ENCODE results near the gene FGFBP2. TPM values are rescaled to one million over a fixed set of nuclear protein-coding genes. Genes with fewer than 3 reads are reported as not detected.

The FGFBP2 gene
- total RNA-seq, 3 donors from 2014 or later (not counting 1 experiment from before 2014, with no cell fraction given): 644 to 736 (median 713) TPM

GRCh38 chr4:15955670-15956069 is 7.3 kb downstream of the FGFBP2 start:
- DNase-seq (peak in 1 of 2 donors; percentile 8), ATAC-seq (no peak)
- TF ChIP-seq CTCF (IDR thresholded peaks at IDR 0.05): no peak
- WGBS (ENCODE audit: insufficient coverage): 80% methylated on average over 3 of the region's 3 CpGs
- no peaks in the 10 kb centered on the region for H3K9me3 Mint-ChIP-seq
- peak overlapping the region in 1 of 2 donors; percentile 83 for H3K27ac Mint-ChIP-seq
- Histone ChIP-seq H3K36me3 (ENCODE audit: control insufficient read depth, insufficient read depth, low read length) (no peaks in the 10 kb centered on the region), H3K4me1 (ENCODE audit: control insufficient read depth, insufficient read depth, low read length) (peaks cover 16% of the 10 kb centered on the region), H3K27me3 (ENCODE audit: control insufficient read depth, insufficient read depth, low read length) (no peaks in the 10 kb centered on the region), H3K27ac (ENCODE audit: low read length) (no peak overlapping the region), H3K9me3 (ENCODE audit: control insufficient read depth, insufficient read depth, low read length) (no peaks in the 10 kb centered on the region), H3K4me3 (ENCODE audit: low read length) (no peak overlapping the region)
- intact Hi-C loops (cut with micrococcal nuclease): loop anchor here (1.0 kb wide), 5 partner anchors 46 to 724 kb away; no protein-coding TSS in a partner anchor
- H3K27me3 Mint-ChIP-seq (ENCODE audit: low read depth in 2 of 2): no peaks in the 10 kb centered on the region
- H3K4me1 Mint-ChIP-seq: peaks cover 38 to 48% of the 10 kb centered on the region in 2 donors
- H3K36me3 Mint-ChIP-seq: peaks cover 23% of the 10 kb centered on the region
- no peak overlapping the region for H3K4me3 Mint-ChIP-seq

GRCh38 chr4:15953625-15954024 is 9.3 kb downstream of the FGFBP2 start:
- no peak for DNase-seq
- H3K27ac Mint-ChIP-seq: no peak overlapping the region
- Histone ChIP-seq H3K27ac (ENCODE audit: low read length) (no peak overlapping the region), H3K4me3 (ENCODE audit: low read length) (no peak overlapping the region), H3K36me3 (ENCODE audit: control insufficient read depth, insufficient read depth, low read length) (no peaks in the 10 kb centered on the region), H3K4me1 (ENCODE audit: control insufficient read depth, insufficient read depth, low read length) (peaks cover 10% of the 10 kb centered on the region), H3K9me3 (ENCODE audit: control insufficient read depth, insufficient read depth, low read length) (no peaks in the 10 kb centered on the region), H3K27me3 (ENCODE audit: control insufficient read depth, insufficient read depth, low read length) (no peaks in the 10 kb centered on the region)
- H3K4me1 Mint-ChIP-seq: peaks cover 20 to 30% of the 10 kb centered on the region in 2 donors
- WGBS (ENCODE audit: insufficient coverage): 98% methylated on average over 5 of the region's 5 CpGs
- no peak overlapping the region for H3K4me3 Mint-ChIP-seq
- H3K36me3 Mint-ChIP-seq: peaks cover 14% of the 10 kb centered on the region
- intact Hi-C loops (cut with micrococcal nuclease): no loop called here
- no peak for TF ChIP-seq CTCF (IDR thresholded peaks at IDR 0.05)
- no peaks in the 10 kb centered on the region for H3K27me3 Mint-ChIP-seq (ENCODE audit: low read depth in 2 of 2)
- no peaks in the 10 kb centered on the region for H3K9me3 Mint-ChIP-seq
- no peak for ATAC-seq

- DNase-seq (no peak), ATAC-seq (no peak)
- Mint-ChIP-seq H3K27me3 (ENCODE audit: low read depth in 2 of 2) (no peaks in the 10 kb centered on the region), H3K4me3 (no peak overlapping the region), H3K36me3 (peaks cover 14% of the 10 kb centered on the region), H3K27ac (peak overlapping the region; percentile 14 to 59), H3K9me3 (no peaks in the 10 kb centered on the region), H3K4me1 (peaks cover 15 to 25% of the 10 kb centered on the region in 2 donors)
- intact Hi-C loops (cut with micrococcal nuclease): no loop called here
- no peaks in the 10 kb centered on the region for H3K27me3 ChIP-seq (ENCODE audit: control insufficient read depth, insufficient read depth, low read length)
- no peaks in the 10 kb centered on the region for H3K9me3 ChIP-seq (ENCODE audit: control insufficient read depth, insufficient read depth, low read length)
- H3K4me3 ChIP-seq (ENCODE audit: low read length): no peak overlapping the region
- no peaks in the 10 kb centered on the region for H3K36me3 ChIP-seq (ENCODE audit: control insufficient read depth, insufficient read depth, low read length)
- no peak for TF ChIP-seq CTCF (IDR thresholded peaks at IDR 0.05)
- no peak overlapping the region for H3K27ac ChIP-seq (ENCODE audit: low read length)
- H3K4me1 ChIP-seq (ENCODE audit: control insufficient read depth, insufficient read depth, low read length): peaks cover 10% of the 10 kb centered on the region
These were observed 11.2 kb downstream of the FGFBP2 start for GRCh38 chr4:15951781-15952180.

- DNase-seq (no peak), ATAC-seq (no peak)
- Histone ChIP-seq H3K9me3 (ENCODE audit: control insufficient read depth, insufficient read depth, low read length) (no peaks in the 10 kb centered on the region), H3K27me3 (ENCODE audit: control insufficient read depth, insufficient read depth, low read length) (no peaks in the 10 kb centered on the region), H3K27ac (ENCODE audit: low read length) (no peak overlapping the region), H3K36me3 (ENCODE audit: control insufficient read depth, insufficient read depth, low read length) (no peaks in the 10 kb centered on the region), H3K4me1 (ENCODE audit: control insufficient read depth, insufficient read depth, low read length) (peaks cover 5% of the 10 kb centered on the region), H3K4me3 (ENCODE audit: low read length) (no peak overlapping the region)
- H3K4me3 Mint-ChIP-seq: no peak overlapping the region
- H3K36me3 Mint-ChIP-seq: no peaks in the 10 kb centered on the region
- H3K27ac Mint-ChIP-seq: no peak overlapping the region
- TF ChIP-seq CTCF (IDR thresholded peaks at IDR 0.05): no peak
- no peaks in the 10 kb centered on the region for H3K27me3 Mint-ChIP-seq (ENCODE audit: low read depth in 2 of 2)
- WGBS (ENCODE audit: insufficient coverage): 94% methylated on average over 9 of the region's 9 CpGs
- intact Hi-C loops (cut with micrococcal nuclease): no loop called here
- H3K4me1 Mint-ChIP-seq: peaks cover 12 to 25% of the 10 kb centered on the region in 2 donors
- H3K9me3 Mint-ChIP-seq: no peaks in the 10 kb centered on the region
These were observed 14.1 kb downstream of the FGFBP2 start for GRCh38 chr4:15948826-15949225.
